ENCODE measurements around the gene OGFOD3.
"Not testable (repeated sequence)": the region's sequence is repeated elsewhere in the genome, so short reads cannot be mapped to it uniquely, and the experiment has no call there.

The OGFOD3 gene

DNA sequence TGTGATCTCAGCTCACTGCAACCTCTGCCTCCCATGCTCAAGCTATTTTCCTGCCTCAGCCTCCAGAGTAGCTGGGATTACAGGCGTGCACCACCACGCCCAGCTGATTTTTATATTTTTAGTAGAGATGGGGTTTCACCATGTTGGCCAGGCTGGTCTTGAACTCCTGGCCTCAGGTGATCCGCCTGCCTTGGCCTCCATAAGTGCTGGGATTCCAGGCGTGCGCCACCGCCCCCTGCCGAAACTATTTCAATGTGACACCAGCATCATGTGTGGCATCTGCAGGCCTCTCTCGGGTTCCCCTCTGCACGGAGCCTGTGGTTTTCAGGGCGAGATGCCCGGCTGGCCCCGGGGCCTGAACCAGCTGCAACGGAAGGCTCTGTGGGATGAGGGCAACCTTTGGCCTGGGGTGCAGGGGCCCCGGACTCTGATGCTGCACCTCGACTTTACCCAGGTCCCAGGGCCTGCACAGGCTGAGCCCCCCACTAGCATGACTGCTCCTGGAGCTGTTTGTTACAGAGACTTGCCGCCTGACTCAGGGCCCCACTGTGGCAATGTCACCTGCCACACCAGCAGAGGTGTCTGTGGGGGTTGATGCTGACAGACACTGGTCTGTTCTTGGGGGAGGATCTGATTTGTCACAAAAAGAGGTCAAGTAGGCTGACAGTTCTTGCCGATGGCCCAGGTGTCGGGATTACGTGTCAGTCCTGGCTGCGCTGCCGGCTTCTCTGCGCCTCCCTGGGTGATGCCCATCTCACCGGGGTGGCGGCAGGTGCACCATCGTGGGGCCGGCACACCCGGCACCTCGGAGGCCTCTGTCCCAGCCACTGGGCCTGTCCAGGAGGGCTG lies 68.0 kb downstream of the OGFOD3 start:
- DNase-seq = peak; percentile 51

GRCh38 chr17:82349287-82349701 lies 69.1 kb downstream of the OGFOD3 start:
- DNase-seq = no peak

DNA sequence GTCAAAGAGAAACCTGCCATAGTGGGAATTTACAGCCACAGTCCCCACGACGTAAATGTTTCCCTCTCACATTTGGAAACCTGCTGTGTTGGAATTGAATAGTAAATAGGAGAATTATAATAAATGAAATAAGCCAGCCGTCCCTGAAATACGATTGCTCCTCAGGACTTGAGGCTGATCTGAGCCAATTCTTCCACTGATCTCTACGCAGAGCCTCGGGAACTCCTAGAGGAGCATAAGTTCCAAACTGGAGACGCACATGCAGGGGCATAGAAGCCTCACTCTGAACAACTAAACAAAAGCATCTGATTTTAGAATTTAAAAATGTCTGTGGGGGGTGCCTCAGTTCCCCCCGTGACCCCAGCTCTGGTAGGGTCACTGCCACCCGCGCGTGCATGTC lies 69.5 kb downstream of the OGFOD3 start:
- no peak for DNase-seq

- no peak for DNase-seq
These were observed 70.0 kb downstream of the OGFOD3 start for GRCh38 chr17:82348434-82348833.

GRCh38 chr17:82347994-82348393 lies 70.4 kb downstream of the OGFOD3 start:
- not testable (repeated sequence) for DNase-seq

DNA sequence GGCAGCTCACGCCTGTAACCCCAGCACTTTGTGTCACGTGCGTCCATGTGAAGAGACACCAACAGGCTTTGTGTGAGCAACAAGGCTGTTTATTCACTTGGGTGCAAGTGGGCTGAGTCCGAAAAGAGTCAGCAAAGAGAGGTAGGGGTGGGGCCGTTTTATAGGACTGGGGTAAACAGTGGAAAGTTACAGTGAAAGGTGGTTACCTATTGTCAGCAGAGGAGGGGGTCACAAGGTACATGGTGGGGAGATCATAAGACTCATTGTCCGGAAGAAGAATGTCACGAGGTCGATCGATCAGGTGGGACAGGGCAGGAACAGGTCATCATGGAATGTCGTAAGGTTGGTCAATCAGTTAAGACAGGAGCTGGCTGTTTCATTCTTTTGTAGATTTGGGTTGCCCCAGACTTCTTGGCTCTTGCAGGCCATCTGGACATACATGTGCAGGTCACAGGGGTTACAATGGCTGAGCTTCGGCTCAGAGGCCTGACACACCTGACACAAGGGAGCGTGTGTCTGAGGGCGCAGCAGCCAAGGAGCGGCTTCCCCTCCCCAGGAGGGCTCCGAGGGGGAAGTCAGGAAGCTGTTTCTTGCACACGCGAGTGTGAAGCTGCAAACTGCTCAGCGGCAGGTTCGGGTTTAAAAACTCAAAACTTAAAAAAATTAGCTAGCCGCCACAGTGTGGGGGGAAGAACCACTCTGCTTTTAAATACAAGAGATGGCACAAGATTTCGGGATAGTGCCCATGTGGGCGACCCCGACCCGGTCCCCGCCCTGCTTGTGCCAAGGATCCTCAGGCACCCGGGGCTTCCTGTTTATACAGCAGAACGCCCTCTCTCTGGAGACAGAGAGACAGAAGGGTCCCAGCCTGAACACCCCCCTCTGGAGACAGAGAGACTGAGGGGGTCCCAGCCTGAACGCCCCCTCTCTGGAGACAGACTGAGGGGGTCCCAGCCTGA lies 71.8 kb downstream of the OGFOD3 start:
- no peak for DNase-seq

- no peak for DNase-seq
These were observed 73.0 kb downstream of the OGFOD3 start for GRCh38 chr17:82345151-82345976.

DNA sequence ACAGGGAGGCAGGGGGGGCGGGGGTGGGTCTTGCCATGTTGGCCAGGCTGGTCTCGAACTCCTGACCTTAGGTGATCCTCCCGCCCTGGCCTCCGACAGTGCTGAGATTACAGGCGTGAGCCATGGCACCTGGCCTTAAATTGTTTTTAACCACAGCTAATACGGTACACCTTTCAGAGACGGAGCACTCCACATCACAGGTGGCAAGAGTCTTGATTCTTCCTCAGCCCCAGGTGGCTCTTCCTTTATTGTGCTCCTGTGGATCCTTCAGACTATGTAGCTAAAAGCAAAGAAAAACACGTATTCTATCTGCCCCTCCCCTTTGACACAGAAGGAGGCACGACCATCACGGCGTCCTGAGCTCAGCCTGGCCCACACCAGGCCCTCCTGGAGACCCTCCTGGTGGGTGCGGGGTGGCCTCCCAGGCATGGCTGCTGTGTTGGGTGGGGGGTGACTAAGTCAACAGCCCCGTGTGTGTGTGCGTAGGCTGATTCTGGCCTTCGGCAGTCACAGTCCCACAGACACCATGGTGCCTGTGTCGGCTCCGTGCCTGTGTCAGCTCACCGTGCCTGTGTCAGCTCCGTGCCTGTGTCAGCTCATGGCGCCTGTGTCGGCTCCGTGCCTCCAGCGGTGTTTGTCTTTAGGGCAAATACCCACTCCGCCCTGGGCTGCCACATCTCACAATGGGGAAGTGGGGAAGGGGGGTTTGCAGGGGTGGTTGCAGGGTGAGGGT lies 74.0 kb downstream of the OGFOD3 start:
- DNase-seq = no peak

- no peak for DNase-seq
These were observed 74.8 kb downstream of the OGFOD3 start for GRCh38 chr17:82343560-82343959.

- no peak for DNase-seq
These were observed 75.9 kb downstream of the OGFOD3 start for GRCh38 chr17:82342361-82343079.

DNA sequence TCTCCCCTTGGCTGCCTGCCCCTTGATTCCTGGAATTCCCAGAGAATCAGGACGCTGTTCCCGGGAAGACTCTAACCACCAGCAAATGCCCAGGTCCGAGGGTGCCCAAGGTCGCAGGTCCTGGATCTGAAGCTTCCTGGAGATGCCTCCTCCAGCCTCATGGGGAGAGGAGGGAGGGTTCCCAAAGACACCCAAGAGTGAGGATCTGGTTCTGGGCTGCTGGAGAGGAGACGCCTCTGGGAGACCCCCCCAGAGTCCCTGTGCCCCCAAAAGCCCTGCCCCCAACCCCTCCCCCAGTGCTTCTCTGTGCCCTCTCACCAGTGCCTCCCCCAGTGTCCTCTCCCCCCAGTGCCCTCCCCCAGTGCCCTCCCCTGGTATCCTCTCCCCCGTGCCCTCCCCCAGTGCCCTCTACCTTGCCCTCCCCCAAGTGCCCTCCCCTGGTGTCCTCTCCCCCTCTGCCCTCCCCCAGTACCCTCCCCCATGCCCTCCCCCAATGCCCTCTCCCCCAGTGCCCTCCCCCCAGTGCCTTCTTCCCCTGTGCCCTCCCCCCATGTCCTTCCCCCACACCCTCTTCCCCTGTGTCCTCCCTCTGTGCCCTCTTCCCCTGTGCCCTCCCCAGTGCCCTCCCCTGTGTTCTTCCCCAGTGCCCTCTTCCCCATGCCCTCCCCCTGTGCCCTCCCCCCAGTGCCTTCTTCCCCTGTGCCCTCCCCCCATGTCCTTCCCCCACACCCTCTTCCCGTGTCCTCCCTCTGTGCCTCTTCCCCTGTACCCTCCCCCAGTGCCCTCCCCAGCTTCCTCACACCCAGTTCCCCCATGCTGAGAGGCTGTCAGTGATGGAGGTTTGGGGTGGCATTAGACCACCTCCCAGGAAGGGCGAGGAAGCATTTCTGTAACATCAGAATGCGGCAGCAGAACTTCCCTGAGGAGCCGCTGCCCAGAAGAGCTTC lies 78.5 kb downstream of the OGFOD3 start:
- no peak for DNase-seq

All from activated CD4-positive, alpha-beta T cell treated with anti-CD3 and anti-CD28 coated beads, Interleukin-2, amount 50 U/mL, for 16 hours (primary cell).